Activated T-cell treated with anti-CD3 and anti-CD28 coated beads, Interleukin-2, amount 50 U/mL, for 1 hour (primary cell): Measurements from ENCODE around the gene WDR90.

Source experiments
- DNase-seq: peaks from one replicate; pipeline ENCODE4 v3.0.0-alpha.2; 2020

WDR90 gene

GRCh38 chr16:648781-649589 lies at the start of gene WDR90:
Gene WDR90 (plus strand): TSS chr16:649365. CDS start chr16:649417, 52 bp downstream.
- DNase-seq = peak; percentile 91

GRCh38 chr16:600781-601180 lies 48.4 kb upstream of the WDR90 start:
- DNase-seq = no peak

GRCh38 chr16:603933-604332 lies 45.2 kb upstream of the WDR90 start:
- DNase-seq = no peak

- DNase-seq = no peak
Observed at GRCh38 chr16:606656-607307, 42.4 kb upstream of the WDR90 start.

GRCh38 chr16:608019-608418 lies 41.1 kb upstream of the WDR90 start:
- DNase-seq = no peak

GRCh38 chr16:609316-609715 lies 39.8 kb upstream of the WDR90 start:
- DNase-seq = no peak

GRCh38 chr16:609984-610383 lies 39.2 kb upstream of the WDR90 start:
- DNase-seq = no peak

GRCh38 chr16:610513-611381 lies 38.4 kb upstream of the WDR90 start:
- peak; percentile 65 for DNase-seq

- no peak for DNase-seq
Observed at GRCh38 chr16:615122-615521, 34.0 kb upstream of the WDR90 start.

- no peak for DNase-seq
Observed at GRCh38 chr16:616733-617586, 32.2 kb upstream of the WDR90 start.

GRCh38 chr16:617855-618254 lies 31.3 kb upstream of the WDR90 start:
- DNase-seq = no peak

- no peak for DNase-seq
Observed at GRCh38 chr16:619476-620100, 29.6 kb upstream of the WDR90 start.

- DNase-seq = no peak
Observed at GRCh38 chr16:620700-621525, 28.3 kb upstream of the WDR90 start.

GRCh38 chr16:621526-622105 lies 27.5 kb upstream of the WDR90 start:
- DNase-seq = no peak

GRCh38 chr16:622920-623280 lies 26.3 kb upstream of the WDR90 start:
- no peak for DNase-seq

- no peak for DNase-seq
Observed at GRCh38 chr16:624526-625070, 24.6 kb upstream of the WDR90 start.

- no peak for DNase-seq
Observed at GRCh38 chr16:625117-625976, 23.8 kb upstream of the WDR90 start.

GRCh38 chr16:625977-626765 lies 23.0 kb upstream of the WDR90 start:
- no peak for DNase-seq
